SU-DHL-6 (cell line): ENCODE data around the gene RNASET2.

ENCODE experiments used
- H2AFZ ChIP-seq: fragments of 200-600 bp; sonication (generic); 2 replicates; pipeline ENCODE4 v1.6.1; 2014; ENCODE audit warnings: low read depth, mild to moderate bottlenecking, moderate library complexity, mixed read lengths, antibody characterized with exemption, low read length; ENCODE audit not compliant: severe bottlenecking
- H3F3A ChIP-seq: fragments of 200-600 bp; shearing (Covaris generic); 2 replicates; pipeline ENCODE4 v1.6.0; 2016; ENCODE audit warnings: antibody characterized with exemption, mild to moderate bottlenecking; ENCODE audit not compliant: insufficient read depth
- H3K27ac ChIP-seq: fragments of 200-600 bp; sonication (generic); 2 replicates; pipeline ENCODE4 v1.5.1; 2016; ENCODE audit warnings: low read depth, mild to moderate bottlenecking, low read length, moderate library complexity, mixed read lengths
- H3K27me3 ChIP-seq: fragments of 200-600 bp; sonication (generic), shearing (Covaris generic); 2 replicates; pipeline ENCODE4 v1.6.0; 2014; ENCODE audit warnings: mild to moderate bottlenecking, low read length
- H3K36me3 ChIP-seq: fragments of 200-600 bp; sonication (generic); 2 replicates; pipeline ENCODE4 v1.6.1; 2014; ENCODE audit warnings: mild to moderate bottlenecking, low read length, mixed read lengths
- H3K4me2 ChIP-seq: fragments of 300-600, 200-600 bp; shearing (Covaris generic), sonication (generic); 2 replicates; pipeline ENCODE4 v1.6.0; 2014; ENCODE audit warnings: low read length, low read depth, mild to moderate bottlenecking; ENCODE audit not compliant: poor library complexity, severe bottlenecking
- H3K4me3 ChIP-seq: fragments of 200-600 bp; sonication (generic); 2 replicates; pipeline ENCODE4 v1.5.1; 2014; ENCODE audit warnings: antibody characterized with exemption, low read length, mild to moderate bottlenecking, mixed read lengths; ENCODE audit not compliant: insufficient read depth, poor library complexity, severe bottlenecking
- H3K79me2 ChIP-seq: fragments of 200-600 bp; sonication (generic); 2 replicates; pipeline ENCODE4 v1.6.1; 2014; ENCODE audit warnings: mild to moderate bottlenecking, low read length, moderate library complexity; ENCODE audit not compliant: insufficient read depth
- H3K9ac ChIP-seq: fragments of 200-600 bp; sonication (generic); 2 replicates; pipeline ENCODE4 v1.7.0; 2014; ENCODE audit warnings: mild to moderate bottlenecking, low read length
- H3K9me2 ChIP-seq: fragments of 200-600 bp; sonication (generic); replicated peaks from 2 replicates; pipeline ENCODE4 v1.6.1; 2014; ENCODE audit warnings: low read length; ENCODE audit not compliant: insufficient read depth
- H3K9me3 ChIP-seq: fragments of 200-600 bp; sonication (generic); 2 replicates; pipeline ENCODE4 v1.6.1; 2014; ENCODE audit warnings: low read length, mixed read lengths; ENCODE audit not compliant: insufficient read depth
- H4K20me1 ChIP-seq: fragments of 200-600 bp; sonication (generic); 2 replicates; pipeline ENCODE4 v1.6.1; 2014; ENCODE audit warnings: low read depth, mild to moderate bottlenecking, antibody characterized with exemption, low read length, moderate library complexity, mixed read lengths
- CTCF ChIP-seq: fragments of 200-600 bp; sonication (generic); IDR thresholded peaks from one replicate; pipeline ENCODE4 v1.5.1; 2017; ENCODE audit warnings: antibody characterized with exemption, mild to moderate bottlenecking, low read length, moderate library complexity; ENCODE audit not compliant: insufficient read depth, poor library complexity, severe bottlenecking
- EZH2phosphoT487 ChIP-seq: fragments of 200-600 bp; sonication (generic), shearing (Covaris generic); conservative IDR thresholded peaks from 2 replicates; pipeline ENCODE4 v1.6.1; 2018; ENCODE audit warnings: mild to moderate bottlenecking, antibody characterized with exemption, low read length, moderate library complexity, mixed read lengths

RNASET2 gene

GRCh38 chr6:166970091-166970490 is 13.7 kb upstream of the RNASET2 start:
- H3F3A ChIP-seq = no peaks in the 10 kb centered on the region
- no peak overlapping the region for H3K4me2 ChIP-seq
- H2AFZ ChIP-seq = no peak overlapping the region
- no peak overlapping the region for H3K4me3 ChIP-seq
- no peaks in the 10 kb centered on the region for H3K9me3 ChIP-seq
- no peaks in the 10 kb centered on the region for H4K20me1 ChIP-seq
- H3K79me2 ChIP-seq = no peaks in the 10 kb centered on the region
- TF ChIP-seq EZH2phosphoT487 = no peak
- no peak for TF ChIP-seq CTCF
- no peaks in the 10 kb centered on the region for H3K9me2 ChIP-seq
- no peaks in the 10 kb centered on the region for H3K27me3 ChIP-seq
- H3K9ac ChIP-seq = no peak overlapping the region
- no peaks in the 10 kb centered on the region for H3K36me3 ChIP-seq
- H3K27ac ChIP-seq = no peak overlapping the region

- Histone ChIP-seq H3K27ac (no peak overlapping the region), H3K9me3 (no peaks in the 10 kb centered on the region), H3K9me2 (no peaks in the 10 kb centered on the region), H3K4me2 (no peak overlapping the region), H3K4me3 (no peak overlapping the region), H3K36me3 (no peaks in the 10 kb centered on the region), H3F3A (no peaks in the 10 kb centered on the region), H2AFZ (no peak overlapping the region), H3K79me2 (no peaks in the 10 kb centered on the region), H3K27me3 (no peaks in the 10 kb centered on the region), H4K20me1 (no peaks in the 10 kb centered on the region), H3K9ac (no peak overlapping the region)
- TF ChIP-seq EZH2phosphoT487 (no peak), CTCF (no peak)
These were observed 13.1 kb upstream of the RNASET2 start for GRCh38 chr6:166969390-166970002.

- Histone ChIP-seq H3K9me2 (no peaks in the 10 kb centered on the region), H3K79me2 (no peaks in the 10 kb centered on the region), H3K27ac (no peak overlapping the region), H3K27me3 (no peaks in the 10 kb centered on the region), H3F3A (no peaks in the 10 kb centered on the region), H3K4me3 (no peak overlapping the region), H3K9ac (no peak overlapping the region), H3K4me2 (no peak overlapping the region), H3K36me3 (no peaks in the 10 kb centered on the region), H3K9me3 (no peaks in the 10 kb centered on the region), H4K20me1 (no peaks in the 10 kb centered on the region), H2AFZ (no peak overlapping the region)
- TF ChIP-seq CTCF (no peak), EZH2phosphoT487 (no peak)
These were observed 9.9 kb upstream of the RNASET2 start for GRCh38 chr6:166966268-166966667.
